C4-2B (cell line): Measurements from ENCODE around the gene JPT2.

Experiments used
- ZFX ChIP-seq: fragments of 450-650 bp; IDR thresholded peaks from 2 replicates; pipeline ENCODE4 v1.6.1; 2017
- TF ChIP-seq, protein P1 (sequence below): fragments of 450-650 bp; conservative IDR thresholded peaks from 2 replicates; pipeline ENCODE4 v1.5.1; 2017; ENCODE audit warnings: mild to moderate bottlenecking

DNA sequence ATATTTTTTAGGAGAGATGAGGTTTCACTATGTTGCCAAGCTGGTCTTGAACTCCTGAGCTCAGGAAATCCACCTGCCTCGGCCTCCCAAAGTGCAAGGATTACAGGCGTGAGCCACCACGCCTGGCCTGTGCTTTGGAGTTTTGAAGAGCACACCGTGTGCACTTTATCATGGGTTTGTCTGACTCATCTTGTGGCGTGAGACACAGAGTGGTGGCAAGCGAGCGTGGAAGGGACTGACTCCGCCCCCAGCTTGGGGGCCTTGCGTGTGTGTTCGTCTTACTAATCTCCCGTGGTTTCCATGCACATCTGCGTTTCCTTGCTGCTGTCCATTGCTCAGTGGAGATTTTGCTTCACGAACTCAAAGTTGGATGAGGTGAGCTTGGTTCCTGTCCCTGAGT lies 43.0 kb upstream of the JPT2 start:
- TF ChIP-seq, protein P1, sequence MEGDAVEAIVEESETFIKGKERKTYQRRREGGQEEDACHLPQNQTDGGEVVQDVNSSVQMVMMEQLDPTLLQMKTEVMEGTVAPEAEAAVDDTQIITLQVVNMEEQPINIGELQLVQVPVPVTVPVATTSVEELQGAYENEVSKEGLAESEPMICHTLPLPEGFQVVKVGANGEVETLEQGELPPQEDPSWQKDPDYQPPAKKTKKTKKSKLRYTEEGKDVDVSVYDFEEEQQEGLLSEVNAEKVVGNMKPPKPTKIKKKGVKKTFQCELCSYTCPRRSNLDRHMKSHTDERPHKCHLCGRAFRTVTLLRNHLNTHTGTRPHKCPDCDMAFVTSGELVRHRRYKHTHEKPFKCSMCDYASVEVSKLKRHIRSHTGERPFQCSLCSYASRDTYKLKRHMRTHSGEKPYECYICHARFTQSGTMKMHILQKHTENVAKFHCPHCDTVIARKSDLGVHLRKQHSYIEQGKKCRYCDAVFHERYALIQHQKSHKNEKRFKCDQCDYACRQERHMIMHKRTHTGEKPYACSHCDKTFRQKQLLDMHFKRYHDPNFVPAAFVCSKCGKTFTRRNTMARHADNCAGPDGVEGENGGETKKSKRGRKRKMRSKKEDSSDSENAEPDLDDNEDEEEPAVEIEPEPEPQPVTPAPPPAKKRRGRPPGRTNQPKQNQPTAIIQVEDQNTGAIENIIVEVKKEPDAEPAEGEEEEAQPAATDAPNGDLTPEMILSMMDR, result no peak
- no peak for TF ChIP-seq ZFX
